Tibial artery (tissue), 4 donors: ENCODE measurements around the gene ZNF101.
A peak's percentile ranks its signal among the peaks of the same experiment; 100 is the strongest.

Experiments
- DNase-seq, 2 donors: peaks; one replicate each; pipeline ENCODE4 v3.0.0-alpha.2; 2019
- H3K27ac ChIP-seq, 2 donors: fragments of 200-600 bp; sonication (generic) in 1 of 2; 1 replicate in 1 of 2; 2 replicates in 1 of 2; pipeline ENCODE4 v1.5.1; 2018 to 2019; ENCODE audit warnings: mild to moderate bottlenecking in 1 of 2
- H3K27me3 ChIP-seq, 2 donors: fragments of 200-600 bp; sonication (generic) in 1 of 2; one replicate each; pipeline versions ENCODE4 v1.5.1 to v1.6.0; 2016 to 2019
- H3K36me3 ChIP-seq, 3 donors: fragments of 200-600 bp; sonication (generic) in 2 of 3; one replicate each; pipeline ENCODE4 v1.5.1; 2016 to 2019; ENCODE audit warnings: mild to moderate bottlenecking in 2 of 3
- H3K4me1 ChIP-seq, 4 donors: fragments of 200-600 bp; sonication (generic) in 2 of 4; 1 replicate in 3 of 4; 2 replicates in 1 of 4; pipeline ENCODE4 v1.5.1; 2016 to 2019
- H3K4me3 ChIP-seq, 2 donors: fragments of 200-600 bp; sonication (generic) in 1 of 2; 1 replicate in 1 of 2; 2 replicates in 1 of 2; pipeline ENCODE4 v1.5.1; 2018 to 2019; ENCODE audit warnings: mild to moderate bottlenecking in 2 of 2
- H3K9me3 ChIP-seq, 3 donors: fragments of 200-600 bp; sonication (generic) in 1 of 3; one replicate each; pipeline ENCODE4 v1.5.1; 2016 to 2019
- CTCF ChIP-seq, 2 experiments: fragments of 200-600 bp in 1 of 2; fragments of 450-650 bp in 1 of 2; IDR thresholded peaks; one replicate each; pipeline ENCODE4 v1.5.1; 2017 to 2019; ENCODE audit warnings: antibody characterized with exemption in 2 of 2, mild to moderate bottlenecking in 1 of 2, moderate library complexity in 1 of 2
- intact Hi-C: fragments of 100-400 bp; cut with DNase I; formaldehyde crosslinking; loops from one replicate; pipeline ENCODE4 v1.15.0; 2023; ENCODE audit warnings: low total_unique reads

The ZNF101 gene

GRCh38 chr19:19644054-19644388 is 24.6 kb upstream of the ZNF101 start:
- Histone ChIP-seq H3K27ac (no peak overlapping the region), H3K36me3 (peaks cover 31 to 43% (median 38%) of the 10 kb centered on the region in 3 donors)
- intact Hi-C loops, result loop anchor here (5.0 kb wide), 1 partner anchor 112 kb away; no protein-coding TSS in a partner anchor

GRCh38 chr19:19645233-19645870 is 23.3 kb upstream of the ZNF101 start:
- Histone ChIP-seq H3K36me3 (peaks cover 41 to 56% (median 49%) of the 10 kb centered on the region in 3 donors), H3K9me3 (no peaks in the 10 kb centered on the region), H3K4me1 (peaks cover 0 to 14% (median 8%) of the 10 kb centered on the region in 4 donors), H3K27ac (no peak overlapping the region), H3K27me3 (no peaks in the 10 kb centered on the region), H3K4me3 (no peak overlapping the region)
- DNase-seq, result no peak
- intact Hi-C loops, result no loop called here
- TF ChIP-seq CTCF (IDR thresholded peaks at IDR 0.05), result no peak

More at GRCh38 chr19:19644054-19644388, 24.6 kb upstream of the ZNF101 start:
- DNase-seq, result no peak
- no peaks in the 10 kb centered on the region for H3K9me3 ChIP-seq
- H3K4me1 ChIP-seq, result peaks cover 0 to 14% (median 8%) of the 10 kb centered on the region in 4 donors
- peak overlapping the region; percentile 60 to 74 for H3K4me3 ChIP-seq
- TF ChIP-seq CTCF (IDR thresholded peaks at IDR 0.05), result no peak
- H3K27me3 ChIP-seq, result no peaks in the 10 kb centered on the region

GRCh38 chr19:19647037-19647835 is 21.4 kb upstream of the ZNF101 start:
- peaks cover 0 to 14% (median 8%) of the 10 kb centered on the region in 4 donors for H3K4me1 ChIP-seq
- intact Hi-C loops, result no loop called here
- H3K4me3 ChIP-seq, result no peak overlapping the region
- no peak overlapping the region for H3K27ac ChIP-seq
- TF ChIP-seq CTCF (IDR thresholded peaks at IDR 0.05), result no peak
- no peaks in the 10 kb centered on the region for H3K27me3 ChIP-seq
- DNase-seq, result no peak
- H3K9me3 ChIP-seq, result no peaks in the 10 kb centered on the region
- peaks cover 60 to 75% (median 68%) of the 10 kb centered on the region in 3 donors for H3K36me3 ChIP-seq

DNA sequence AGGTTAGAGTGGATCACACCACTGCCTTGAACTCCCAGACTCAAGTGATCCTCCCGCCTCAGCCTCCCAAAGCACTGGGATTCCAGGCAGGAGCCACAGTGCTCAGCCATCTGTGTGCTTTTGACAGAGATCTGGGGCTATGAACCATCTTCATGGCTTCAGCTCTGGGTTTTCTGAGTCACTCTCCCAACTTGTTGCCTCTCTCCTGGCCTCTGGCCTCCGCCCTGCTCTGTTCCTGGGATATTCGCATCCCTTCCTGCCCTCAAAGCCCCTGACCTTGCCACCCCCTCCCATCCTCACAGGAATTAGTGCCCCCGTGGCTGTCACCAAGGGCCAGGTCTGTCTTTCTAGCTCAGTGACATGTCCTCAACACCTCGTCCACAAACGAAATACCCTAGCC is 19.5 kb upstream of the ZNF101 start:
- H3K36me3 ChIP-seq, result peaks cover 79 to 94% (median 87%) of the 10 kb centered on the region in 3 donors
- H3K4me1 ChIP-seq, result peaks cover 0 to under 1% (median 0%) of the 10 kb centered on the region in 4 donors
- no peaks in the 10 kb centered on the region for H3K9me3 ChIP-seq
- no peak overlapping the region for H3K27ac ChIP-seq
- no peak for TF ChIP-seq CTCF (IDR thresholded peaks at IDR 0.05)
- no peaks in the 10 kb centered on the region for H3K27me3 ChIP-seq
- no peak overlapping the region for H3K4me3 ChIP-seq
- DNase-seq, result no peak
- intact Hi-C loops, result no loop called here

GRCh38 chr19:19649580-19649995 is 19.1 kb upstream of the ZNF101 start:
- no peaks in the 10 kb centered on the region for H3K4me1 ChIP-seq

More at GRCh38 chr19:19649580-19649995, 19.1 kb upstream of the ZNF101 start:
- Histone ChIP-seq H3K27me3 (no peaks in the 10 kb centered on the region), H3K4me3 (no peak overlapping the region), H3K36me3 (peaks cover 84 to 99% (median 91%) of the 10 kb centered on the region in 3 donors), H3K27ac (no peak overlapping the region), H3K9me3 (no peaks in the 10 kb centered on the region)
- intact Hi-C loops, result no loop called here
- DNase-seq, result no peak
- TF ChIP-seq CTCF (IDR thresholded peaks at IDR 0.05), result no peak
